IMR-90 (cell line): ENCODE measurements around the gene WIPF1. TPM values are rescaled to one million over a fixed set of nuclear protein-coding genes. Genes with fewer than 3 reads are reported as not detected.

Experiments used
- ATAC-seq: fragments of 200-7000 bp; cut with Tn5 transposase; 2 replicates; pipeline ENCODE4 v1.9.1; 2020; ENCODE audit warnings: low read depth, mild to moderate bottlenecking, moderate library complexity
- BruUV-seq: library from RNA; stranded (reverse); fragments of 400-500 nt; replicated peaks from 2 replicates; lab custom pipeline; 2021; lab: Mats Ljungman, UMichigan
- CTCF ChIA-PET: fragments of 300-600 bp; formaldehyde crosslinking; extraction: SDS; loops from one replicate; lab custom pipeline; 2021; ENCODE audit warnings: antibody characterized with exemption; lab: Yijun Ruan, JAX
- POLR2A ChIA-PET: fragments of 300-600 bp; sonication (Branson Sonifier 250); formaldehyde crosslinking; loops from one replicate; lab custom pipeline; 2022; ENCODE audit warnings: antibody characterized with exemption; ENCODE audit not compliant: unreplicated experiment; lab: Charles Lee
- DNase-seq: peaks from one replicate; pipeline ENCODE4 v3.0.0; 2013
- H2AFZ ChIP-seq: replicated peaks from 2 replicates; pipeline ENCODE3; 2013; ENCODE audit warnings: low read length, mild to moderate bottlenecking; ENCODE audit not compliant: poor library complexity
- H2AK5ac ChIP-seq: 2 replicates; pipeline ENCODE4 v1.6.1; 2013; ENCODE audit warnings: low read depth, low read length, inconsistent platforms
- H2AK9ac ChIP-seq: replicated peaks from 2 replicates; pipeline ENCODE3; 2013; ENCODE audit warnings: mild to moderate bottlenecking, low read depth, low read length, moderate library complexity; ENCODE audit not compliant: poor library complexity
- H2BK120ac ChIP-seq: 2 replicates; pipeline ENCODE4 v1.6.1; 2013; ENCODE audit warnings: low read depth, low read length, inconsistent platforms
- H2BK15ac ChIP-seq: 3 replicates; pipeline ENCODE4 v1.6.1; 2013; ENCODE audit warnings: low read depth, low read length, inconsistent platforms
- H2BK20ac ChIP-seq: 2 replicates; pipeline ENCODE4 v1.6.1; 2013; ENCODE audit warnings: low read depth, mild to moderate bottlenecking, inconsistent platforms, low read length, moderate library complexity
- H2BK5ac ChIP-seq: 2 replicates; pipeline ENCODE4 v1.6.1; 2013; ENCODE audit warnings: mild to moderate bottlenecking, low read depth, low read length, inconsistent platforms; ENCODE audit not compliant: poor library complexity, severe bottlenecking
- H3K14ac ChIP-seq: replicated peaks from 2 replicates; pipeline ENCODE4 v1.6.1; 2013; ENCODE audit warnings: low read depth, low read length, inconsistent platforms
- H3K18ac ChIP-seq: 2 replicates; pipeline ENCODE4 v1.6.1; 2013; ENCODE audit warnings: low read depth, low read length, control low read depth
- H3K23ac ChIP-seq: 2 replicates; pipeline ENCODE4 v1.6.1; 2013; ENCODE audit warnings: low read depth, low read length, inconsistent platforms
- H3K27ac ChIP-seq: 2 replicates; pipeline ENCODE4 v1.5.1; 2013; ENCODE audit warnings: mild to moderate bottlenecking, control low read depth, low read length; ENCODE audit not compliant: insufficient read depth
- H3K27me3 ChIP-seq: 2 replicates; pipeline ENCODE4 v1.6.1; 2013; ENCODE audit warnings: low read length; ENCODE audit not compliant: control insufficient read depth, insufficient read depth
- H3K36me3 ChIP-seq: 2 replicates; pipeline ENCODE4 v1.6.1; 2013; ENCODE audit warnings: low read length, mixed read lengths; ENCODE audit not compliant: control insufficient read depth, insufficient read depth
- H3K4ac ChIP-seq: 2 replicates; pipeline ENCODE4 v1.6.1; 2013; ENCODE audit warnings: low read depth, low read length, inconsistent platforms
- H3K4me1 ChIP-seq: 2 replicates; pipeline ENCODE4 v1.6.1; 2013; ENCODE audit warnings: low read length, mixed read lengths; ENCODE audit not compliant: control insufficient read depth, insufficient read depth
- H3K4me2 ChIP-seq: 2 replicates; pipeline ENCODE4 v1.6.1; 2013; ENCODE audit warnings: low read depth, mild to moderate bottlenecking, control low read depth, low read length, moderate library complexity
- H3K4me3 ChIP-seq: 2 replicates; pipeline ENCODE4 v1.5.1; 2013; ENCODE audit warnings: low read depth, mild to moderate bottlenecking, control low read depth, low read length, moderate library complexity; ENCODE audit not compliant: insufficient read depth
- H3K56ac ChIP-seq: 2 replicates; pipeline ENCODE4 v1.6.1; 2013; ENCODE audit warnings: low read length, inconsistent platforms; ENCODE audit not compliant: insufficient read depth; ENCODE audit errors: extremely low read depth
- H3K79me1 ChIP-seq, 2 experiments: 2 replicates each; pipeline ENCODE4 v1.6.1; 2013; ENCODE audit warnings: low read length in 2 of 2, inconsistent platforms in 1 of 2, low read depth in 1 of 2
- H3K9ac ChIP-seq: 2 replicates; pipeline ENCODE4 v1.6.1; 2013; ENCODE audit warnings: low read depth, low read length, control low read depth
- H3K9me1 ChIP-seq: 2 replicates; pipeline ENCODE4 v1.6.1; 2013; ENCODE audit warnings: low read length, inconsistent platforms; ENCODE audit not compliant: insufficient read depth
- H3K9me3 ChIP-seq: 2 replicates; pipeline ENCODE4 v1.6.1; 2013; ENCODE audit warnings: low read length; ENCODE audit not compliant: control insufficient read depth, insufficient read depth
- H4K20me1 ChIP-seq: 2 replicates; pipeline ENCODE4 v1.6.1; 2013; ENCODE audit warnings: low read length, inconsistent platforms; ENCODE audit not compliant: insufficient read depth
- H4K5ac ChIP-seq: 2 replicates; pipeline ENCODE4 v1.6.1; 2013; ENCODE audit warnings: mild to moderate bottlenecking, low read depth, low read length, control low read depth
- H4K8ac ChIP-seq, 2 experiments: 2 replicates each; pipeline ENCODE4 v1.6.1; 2013; ENCODE audit warnings: low read depth in 2 of 2, low read length in 2 of 2, control low read depth in 1 of 2, inconsistent platforms in 1 of 2
- H4K91ac ChIP-seq: 2 replicates; pipeline ENCODE4 v1.6.1; 2013; ENCODE audit warnings: low read depth, low read length, inconsistent platforms; ENCODE audit not compliant: insufficient read depth
- BHLHE40 ChIP-seq: fragments of 150-350 bp; IDR thresholded peaks from 2 replicates; pipeline ENCODE4 v1.6.1; 2016; ENCODE audit warnings: mild to moderate bottlenecking, low read depth, low read length
- CHD1 ChIP-seq: IDR thresholded peaks from 2 replicates; pipeline ENCODE4 v1.6.1; 2012; ENCODE audit warnings: low read depth, low read length, improper control_type of control experiment
- ELK1 ChIP-seq: fragments of 150-350 bp; IDR thresholded peaks from 2 replicates; pipeline ENCODE4 v1.6.1; 2016; ENCODE audit warnings: low read depth, mild to moderate bottlenecking, low read length, moderate library complexity, borderline replicate concordance
- FOS ChIP-seq: fragments of 150-350 bp; IDR thresholded peaks from 2 replicates; pipeline ENCODE4 v1.6.1; 2016; ENCODE audit warnings: low read depth, low read length
- MAFK ChIP-seq: IDR thresholded peaks from 2 replicates; pipeline ENCODE4 v1.6.1; 2012; ENCODE audit warnings: low read depth, low read length, improper control_type of control experiment
- NFE2L2 ChIP-seq: fragments of 150-350 bp; IDR thresholded peaks from 2 replicates; pipeline ENCODE4 v1.6.1; 2016; ENCODE audit warnings: low read depth, mild to moderate bottlenecking, low read length
- RAD21 ChIP-seq: IDR thresholded peaks from 2 replicates; pipeline ENCODE4 v1.6.1; 2012; ENCODE audit warnings: low read length, improper control_type of control experiment
- RCOR1 ChIP-seq: IDR thresholded peaks from 2 replicates; pipeline ENCODE4 v1.6.1; 2012; ENCODE audit warnings: mild to moderate bottlenecking, low read length, improper control_type of control experiment; ENCODE audit not compliant: insufficient replicate concordance
- SMC3 ChIP-seq: fragments of 150-350 bp; IDR thresholded peaks from 2 replicates; pipeline ENCODE4 v1.6.1; 2016; ENCODE audit warnings: low read depth, mild to moderate bottlenecking, antibody characterized with exemption, low read length, moderate library complexity
- WGBS, 2 experiments: methylation state at CpG; one replicate each; pipeline versions ENCODE4 v1.1.5 to v1.1.7; 2013; ENCODE audit warnings: missing lambda C conversion rate in 2 of 2; ENCODE audit not compliant: insufficient read length in 1 of 2; ENCODE audit errors: extremely low coverage in 2 of 2; 5-methylcytosine and 5-hydroxymethylcytosine counted together
- dilution Hi-C: fragments of 300-500 bp; cut with HindIII; formaldehyde crosslinking; loops from one replicate; pipeline ENCODE4 v1.14.3; 2018; ENCODE audit warnings: low sequenced_read_pairs; ENCODE audit not compliant: unreplicated experiment
- in situ Hi-C: fragments of 300-500 bp; cut with MboI; formaldehyde crosslinking; loops from 3 replicates; pipeline ENCODE4 v1.14.3; 2019; ENCODE audit warnings: low sequenced_read_pairs, inconsistent platforms, mixed read lengths
- intact Hi-C: fragments of 100-400 bp; cut with micrococcal nuclease; formaldehyde crosslinking; loops from 2 replicates; pipeline ENCODE4 v1.10.0; 2022
- polyA plus RNA-seq, 3 experiments: library from polyadenylated mRNA; depleted of rRNA; stranded (reverse); fragments of >200 nt; gene quantifications; 2 replicates each; pipeline ENCODE4 v1.2.3, GENCODE V29; 2012; ENCODE audit warnings: low replicate concordance in 1 of 3
- total RNA-seq: library from RNA; depleted of rRNA; stranded (reverse); fragments of >200 nt; gene quantifications from 2 replicates; pipeline ENCODE4 v1.2.3, GENCODE V29; 2012

WIPF1 gene
- total and polyA plus RNA-seq, 2 of the 4 experiments (the other 2 are of a cell fraction), result 2.7 to 13.5 TPM

- no peak overlapping the region for H3K4me2 ChIP-seq
- no peak overlapping the region for H3K56ac ChIP-seq
- no peaks in the 10 kb centered on the region for H4K20me1 ChIP-seq
- no peak overlapping the region for H3K4me3 ChIP-seq
- no CpG with 5 or more reads among the region's 5 CpGs for WGBS, 2 experiments
- no peaks in the 10 kb centered on the region for H3K27me3 ChIP-seq
- no peaks in the 10 kb centered on the region; the same call in 1 of the 2 replicates for H3K4me1 ChIP-seq
- H2BK20ac ChIP-seq, result no peak overlapping the region
- dilution Hi-C loops (no loop called here), intact Hi-C loops (no loop called here), in situ Hi-C loops (no loop called here)
- no peak overlapping the region for H3K9ac ChIP-seq
- H3K9me3 ChIP-seq, result no peaks in the 10 kb centered on the region
- TF ChIP-seq NFE2L2, result no peak
- no peak for TF ChIP-seq CHD1
- no peak for TF ChIP-seq RAD21
- TF ChIP-seq MAFK, result no peak
- no peak for TF ChIP-seq FOS
- TF ChIP-seq RCOR1, result no peak
- TF ChIP-seq BHLHE40, result no peak
- TF ChIP-seq ELK1, result no peak
- no peak for TF ChIP-seq SMC3
- H3K18ac ChIP-seq, result no peak overlapping the region
- no peak for DNase-seq
- no TSS peak for BruUV-seq
- H3K23ac ChIP-seq, result no peak overlapping the region
- no peak overlapping the region for H3K27ac ChIP-seq
- H2BK5ac ChIP-seq, result no peak overlapping the region
- H4K5ac ChIP-seq, result no peak overlapping the region
- no peaks in the 10 kb centered on the region; the same call in 1 of the 2 replicates for H3K9me1 ChIP-seq
- H4K8ac ChIP-seq, result no peak overlapping the region
- no peaks in the 10 kb centered on the region for H3K79me1 ChIP-seq
- ChIA-PET CTCF (interaction anchor here (0.6 kb wide), 2 partner anchors 10 to 88 kb away, joined by 3 read pairs; no protein-coding TSS in a partner anchor), POLR2A (no interaction called here)
- H4K91ac ChIP-seq, result no peak overlapping the region
- H3K36me3 ChIP-seq, result peaks cover 12% of the 10 kb centered on the region
- no peak overlapping the region for H3K4ac ChIP-seq
- no peak overlapping the region for H2AK9ac ChIP-seq
- H2BK120ac ChIP-seq, result no peak overlapping the region
- no peak overlapping the region for H2BK15ac ChIP-seq
- H3K14ac ChIP-seq, result no peak overlapping the region
- H2AK5ac ChIP-seq, result no peak overlapping the region
- no peak for ATAC-seq
- H2AFZ ChIP-seq, result no peak overlapping the region
These were observed 33.9 kb downstream of the WIPF1 start for GRCh38 chr2:174563530-174564282.
